GM18520 (cell line): ENCODE measurements around the gene GPR61.
A peak's percentile ranks its signal among the peaks of the same experiment; 100 is the strongest.

ENCODE experiments used
- ATAC-seq: cut with Tn5 transposase; IDR thresholded peaks from one replicate; pipeline ENCODE4 v1.9.1; 2021; ENCODE audit not compliant: unreplicated experiment

GPR61 gene

DNA sequence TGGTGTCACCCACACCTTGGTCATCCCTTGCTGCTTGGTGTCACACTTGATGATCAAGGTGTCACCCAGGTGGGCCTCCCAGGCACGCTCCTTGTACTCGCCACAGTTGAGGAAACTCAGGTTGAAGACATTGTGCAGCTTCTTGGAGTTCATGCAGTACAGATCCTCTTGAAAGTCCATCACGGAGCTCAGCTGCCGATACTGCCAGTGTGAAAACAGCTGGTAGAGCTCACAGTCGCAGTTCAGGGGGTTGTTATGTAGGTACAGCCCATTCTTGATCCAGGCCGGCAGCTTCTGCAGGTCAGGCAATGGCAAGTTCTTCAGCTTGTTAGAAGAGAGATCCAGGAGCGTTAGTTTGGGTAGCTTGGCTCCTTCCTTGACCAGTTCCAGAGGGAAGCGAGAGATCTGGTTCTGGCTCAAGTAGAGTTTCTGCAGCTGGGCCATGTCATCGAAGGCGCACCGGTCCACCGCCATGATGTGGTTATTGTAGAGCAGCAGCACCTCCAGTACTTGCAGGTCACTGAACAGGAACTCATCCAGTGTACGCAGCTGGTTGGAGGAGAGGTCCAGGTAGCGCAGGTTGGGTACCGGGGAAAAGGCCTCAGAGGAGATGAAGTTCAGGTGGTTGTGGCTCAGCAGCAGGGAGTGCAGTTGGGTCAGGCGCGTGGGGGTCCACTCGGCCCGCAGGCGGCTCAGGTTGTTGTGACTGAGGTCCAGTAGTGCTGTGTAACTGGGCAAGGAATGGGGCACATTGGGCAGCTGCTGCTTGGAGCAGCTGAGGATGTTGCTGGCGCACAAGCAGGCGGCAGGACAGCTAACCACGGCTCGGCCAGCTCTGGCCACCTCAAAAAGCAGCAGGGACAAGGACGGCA, 31.4 kb upstream of the GPR61 start:
- ATAC-seq, result no peak

DNA sequence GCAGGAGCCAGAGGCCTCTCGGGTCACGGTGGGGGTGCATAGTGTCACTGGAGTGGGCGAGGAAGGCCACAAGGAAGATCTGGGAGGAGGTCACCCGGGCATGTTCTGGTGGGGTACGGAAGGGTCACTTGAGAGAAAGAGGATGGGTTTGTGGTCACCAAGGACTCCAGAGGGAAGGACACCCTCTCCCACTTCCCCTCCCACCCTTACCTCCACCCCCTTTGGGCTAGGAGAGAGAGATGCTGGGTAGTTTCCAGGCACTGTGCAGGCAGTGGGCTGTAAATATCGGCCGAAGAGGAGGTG, 30.8 kb upstream of the GPR61 start:
- ATAC-seq, result no peak

DNA sequence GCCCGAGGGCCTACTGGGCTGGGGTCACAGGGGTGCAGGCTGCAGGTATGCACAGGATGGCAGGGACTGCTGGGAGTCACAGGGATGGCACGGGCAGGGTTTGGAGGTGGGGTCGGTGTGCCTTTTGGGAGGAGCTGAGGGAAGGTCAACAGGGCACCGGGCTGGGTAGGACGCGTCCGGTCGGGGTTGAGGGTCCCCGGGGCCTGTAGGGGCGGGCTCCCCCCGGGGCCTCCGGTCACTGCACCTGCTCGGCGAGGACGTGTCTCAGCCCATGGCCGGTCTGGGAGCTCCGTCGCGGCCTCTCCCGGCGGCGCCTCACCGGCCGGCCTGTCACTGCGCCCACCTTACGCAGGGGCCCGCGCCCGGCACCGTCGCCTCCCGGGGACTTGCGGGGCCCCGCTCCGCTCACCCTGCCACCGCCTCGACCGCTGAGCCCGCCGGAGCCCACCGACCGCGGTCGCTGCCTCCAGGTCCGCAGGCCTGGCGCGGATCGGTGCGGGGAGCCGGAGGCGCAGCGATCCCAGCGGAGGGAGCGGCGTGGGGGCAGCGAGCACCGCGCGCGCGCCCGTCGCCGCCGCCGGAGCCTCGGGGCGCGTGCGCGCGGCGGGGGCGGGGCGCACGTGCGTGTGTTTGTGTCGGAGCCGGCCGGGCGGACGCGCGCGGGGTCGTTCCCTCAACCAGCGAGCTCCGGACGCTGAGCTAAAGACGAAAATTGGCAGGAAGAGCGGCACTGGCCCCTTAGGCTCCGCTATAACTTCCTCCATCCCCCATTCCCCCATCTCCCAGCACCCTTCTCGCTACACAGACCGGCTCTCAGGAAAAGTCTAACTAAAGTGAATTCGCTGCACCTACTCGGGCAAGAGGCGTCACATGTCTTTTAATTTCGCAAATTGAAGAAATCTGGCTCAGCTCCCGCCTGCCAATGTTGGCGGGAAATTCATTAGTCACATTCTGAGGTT, 30.2 kb upstream of the GPR61 start, which contains the start of gene AMIGO1:
AMIGO1 (minus strand) TSS at position 552 of the 959 bp plus-strand sequence. CDS start 815 bp downstream, outside the sequence.
- ATAC-seq, result no peak

DNA sequence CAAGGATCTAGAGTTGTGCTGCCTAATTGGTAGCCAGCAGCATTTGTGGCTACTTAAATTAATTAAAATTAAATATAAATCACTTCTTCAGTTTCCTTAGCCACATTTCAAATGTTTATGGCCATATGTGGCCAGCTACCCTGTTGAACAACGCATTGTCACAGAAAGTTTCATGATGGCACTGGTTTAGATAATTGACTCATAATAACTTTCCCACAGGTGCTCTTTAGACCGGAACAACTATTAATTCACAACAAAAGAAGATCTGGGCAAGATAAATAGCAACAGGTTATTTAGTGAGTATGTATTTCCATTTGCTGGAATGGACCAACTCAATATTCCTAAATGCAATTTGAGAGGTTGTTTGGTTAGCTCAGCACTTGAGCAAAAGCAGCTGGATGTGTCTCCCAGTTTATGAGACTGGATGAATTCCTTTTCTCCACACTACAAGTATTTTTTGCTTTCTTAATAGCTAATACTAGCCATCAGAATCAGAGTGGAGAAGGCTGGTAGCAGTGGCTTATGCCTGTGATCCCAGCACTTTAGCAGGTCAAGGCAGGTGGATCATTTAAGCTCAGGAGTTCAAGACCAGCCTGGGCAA, 26.5 kb upstream of the GPR61 start:
- ATAC-seq, result no peak

DNA sequence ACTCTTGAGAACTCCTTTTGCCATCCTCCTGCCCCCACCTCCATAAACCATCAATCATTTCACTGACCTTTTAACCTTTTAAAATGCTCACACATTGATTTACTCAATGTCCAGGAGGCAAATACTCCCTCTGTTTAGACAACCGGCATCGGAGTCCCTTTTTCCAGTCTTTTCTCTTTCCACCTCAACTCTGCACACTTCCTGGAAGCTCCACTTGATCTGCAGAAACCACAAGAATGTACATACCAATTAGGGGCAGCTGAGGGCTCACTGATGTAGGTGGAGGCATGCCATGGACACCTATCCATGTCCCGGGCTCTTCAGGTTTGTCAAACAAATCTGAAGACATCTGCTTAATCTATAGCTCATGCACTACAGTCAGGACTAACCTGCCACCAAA, 24.8 kb upstream of the GPR61 start:
- ATAC-seq, result no peak

DNA sequence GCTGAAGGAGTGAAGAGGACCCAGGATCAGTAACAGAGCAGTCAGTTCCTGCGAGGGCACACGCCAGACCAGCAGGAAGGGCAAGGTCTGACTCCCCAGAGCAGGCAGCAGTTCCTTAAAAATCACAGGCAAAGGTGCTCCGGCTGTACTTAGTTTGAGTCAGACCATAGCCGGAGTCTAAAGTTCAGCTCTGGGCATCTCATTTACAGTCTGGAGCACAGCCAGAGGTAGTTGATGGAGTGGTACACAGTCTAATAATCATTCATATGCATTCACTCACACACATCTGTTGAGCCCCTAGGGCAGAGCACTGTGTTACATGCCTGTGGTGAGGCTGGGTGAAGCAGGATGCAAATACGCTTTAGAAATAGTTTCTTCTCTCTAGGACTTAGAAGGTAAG, 22.8 kb upstream of the GPR61 start:
- ATAC-seq, result no peak

DNA sequence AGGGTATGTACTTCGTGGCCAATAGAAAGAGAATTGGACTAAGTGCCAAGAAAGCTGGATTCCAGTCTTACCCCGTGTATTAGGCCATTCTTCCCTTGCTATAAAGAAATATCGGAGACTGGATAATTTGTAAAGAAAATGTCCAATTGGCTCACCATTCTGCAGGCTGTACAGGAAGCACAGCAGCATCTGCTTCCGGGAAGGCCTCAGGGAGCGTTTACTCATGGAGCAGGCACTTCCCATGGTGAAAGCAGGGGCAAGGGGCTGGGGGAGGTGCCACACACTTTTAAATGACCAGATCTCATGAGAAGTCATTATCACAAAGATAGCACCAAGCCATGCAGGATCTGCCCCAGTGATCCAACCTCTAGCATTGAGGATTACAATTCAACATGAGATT, 22.3 kb upstream of the GPR61 start:
- no peak for ATAC-seq

DNA sequence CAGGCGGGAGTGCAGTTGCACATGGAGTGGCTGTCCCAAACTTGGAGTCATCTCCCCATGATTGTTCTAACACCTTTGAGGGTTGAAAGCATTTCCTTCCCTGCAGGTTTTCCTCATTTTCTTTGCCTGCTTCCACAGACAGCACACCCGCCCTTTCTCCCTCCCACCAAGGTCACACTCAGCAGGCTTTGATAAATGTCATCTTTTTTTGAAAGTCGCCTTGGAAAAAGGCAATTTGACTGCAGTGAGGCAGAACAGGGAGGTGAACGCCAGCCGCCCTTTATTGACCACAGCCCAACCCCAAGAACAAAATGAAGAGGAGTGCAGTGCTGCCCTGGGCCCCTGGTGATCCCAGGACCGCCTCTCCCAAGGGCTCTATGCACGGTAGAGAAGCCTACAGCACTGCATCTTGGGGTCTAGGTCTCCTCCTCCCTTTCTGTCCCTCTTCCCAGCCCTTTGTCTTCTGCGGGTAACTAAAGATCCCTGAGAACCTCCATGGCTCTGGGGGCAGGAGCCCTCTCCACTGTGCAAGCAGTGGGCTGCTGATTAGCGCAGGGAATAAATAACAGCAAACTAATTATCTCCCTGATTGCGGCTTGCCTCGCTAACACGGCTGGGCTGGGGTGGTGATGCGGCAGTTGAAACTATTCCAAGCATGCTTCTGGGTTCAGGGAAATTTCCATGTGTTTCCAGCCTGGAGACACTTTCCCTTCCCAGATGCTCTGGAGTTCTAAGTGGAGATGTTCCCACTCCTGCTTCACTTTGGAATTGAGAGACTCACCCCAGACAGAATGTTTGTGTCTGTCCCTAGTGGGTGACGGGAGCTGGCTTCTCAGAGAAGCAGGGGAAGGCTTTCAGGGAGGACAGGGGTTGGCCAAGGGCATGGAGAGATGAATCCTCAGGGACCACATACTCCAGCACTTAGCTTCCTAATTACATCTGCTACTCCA, 18.4 kb upstream of the GPR61 start:
- ATAC-seq, result no peak

DNA sequence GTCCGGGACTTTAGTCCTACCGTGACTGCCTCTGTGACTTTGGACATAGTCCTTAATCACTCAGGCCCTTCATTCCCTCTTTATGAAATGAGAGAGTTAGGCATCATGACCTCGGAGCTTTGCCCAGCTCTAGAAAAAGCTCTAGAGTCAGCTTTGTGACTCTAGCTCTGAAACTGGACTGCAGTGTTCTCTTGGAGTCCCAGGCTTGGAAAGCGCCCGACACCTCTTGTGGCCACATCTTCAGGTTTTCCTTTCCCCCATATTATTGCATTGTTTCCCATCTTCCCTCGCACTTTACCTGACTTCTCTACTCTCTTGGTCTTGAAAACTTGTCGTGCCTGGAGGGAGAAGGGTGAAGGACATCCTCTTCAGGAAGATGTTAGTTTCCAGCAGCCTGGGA, 17.6 kb upstream of the GPR61 start:
- ATAC-seq, result no peak

DNA sequence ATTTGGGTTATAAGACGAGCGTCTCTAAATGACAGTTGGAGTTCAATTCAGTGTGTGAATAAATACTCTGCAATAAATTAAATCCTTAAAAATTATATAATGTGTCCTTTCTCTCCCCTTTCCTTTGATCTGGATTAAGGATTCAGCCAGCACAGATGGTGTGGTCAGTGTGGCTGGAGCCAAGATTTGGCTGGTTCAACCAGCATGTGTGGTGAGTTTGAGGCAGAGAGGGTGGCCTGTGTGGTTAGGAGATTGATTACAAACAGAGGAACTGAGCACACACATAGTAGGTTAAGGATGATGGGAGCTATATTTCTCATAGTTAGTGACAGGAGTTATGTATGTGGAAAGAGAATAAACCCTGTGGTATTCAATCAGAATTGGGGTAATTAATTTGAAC, 16.0 kb upstream of the GPR61 start:
- ATAC-seq, result no peak

DNA sequence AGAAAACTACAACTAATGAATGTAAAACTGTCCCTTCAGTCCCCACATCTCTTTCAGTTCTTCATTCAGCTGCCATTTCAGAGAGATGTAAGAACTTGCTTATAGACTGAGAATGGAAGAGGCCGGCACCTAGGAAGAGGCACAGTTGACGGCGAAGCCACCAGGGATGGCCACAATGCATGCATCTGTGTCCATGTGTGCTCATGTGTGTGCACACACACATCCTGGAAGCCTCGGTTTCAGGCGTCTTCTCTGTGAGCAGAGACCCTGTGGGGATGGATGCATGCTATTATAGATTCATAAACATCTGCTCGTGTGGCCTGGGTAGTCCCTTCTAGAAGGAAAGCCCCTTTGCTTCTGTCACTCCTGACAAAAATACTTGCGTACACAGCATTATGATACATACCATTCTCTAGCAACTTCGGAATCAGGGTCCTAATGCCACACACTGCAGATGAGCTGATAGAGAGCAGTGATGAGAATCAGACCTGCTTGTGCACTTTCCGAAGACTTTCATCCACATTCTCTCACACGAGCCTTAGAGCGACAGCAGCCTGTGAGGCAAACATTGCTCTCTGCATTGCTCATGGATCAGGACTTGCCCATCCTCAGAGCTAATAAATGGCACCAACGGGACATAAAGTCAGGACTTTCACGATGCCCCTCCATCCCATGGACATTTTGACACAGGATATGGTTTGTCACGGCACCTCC, 12.4 kb upstream of the GPR61 start:
- ATAC-seq, result peak; percentile 77

DNA sequence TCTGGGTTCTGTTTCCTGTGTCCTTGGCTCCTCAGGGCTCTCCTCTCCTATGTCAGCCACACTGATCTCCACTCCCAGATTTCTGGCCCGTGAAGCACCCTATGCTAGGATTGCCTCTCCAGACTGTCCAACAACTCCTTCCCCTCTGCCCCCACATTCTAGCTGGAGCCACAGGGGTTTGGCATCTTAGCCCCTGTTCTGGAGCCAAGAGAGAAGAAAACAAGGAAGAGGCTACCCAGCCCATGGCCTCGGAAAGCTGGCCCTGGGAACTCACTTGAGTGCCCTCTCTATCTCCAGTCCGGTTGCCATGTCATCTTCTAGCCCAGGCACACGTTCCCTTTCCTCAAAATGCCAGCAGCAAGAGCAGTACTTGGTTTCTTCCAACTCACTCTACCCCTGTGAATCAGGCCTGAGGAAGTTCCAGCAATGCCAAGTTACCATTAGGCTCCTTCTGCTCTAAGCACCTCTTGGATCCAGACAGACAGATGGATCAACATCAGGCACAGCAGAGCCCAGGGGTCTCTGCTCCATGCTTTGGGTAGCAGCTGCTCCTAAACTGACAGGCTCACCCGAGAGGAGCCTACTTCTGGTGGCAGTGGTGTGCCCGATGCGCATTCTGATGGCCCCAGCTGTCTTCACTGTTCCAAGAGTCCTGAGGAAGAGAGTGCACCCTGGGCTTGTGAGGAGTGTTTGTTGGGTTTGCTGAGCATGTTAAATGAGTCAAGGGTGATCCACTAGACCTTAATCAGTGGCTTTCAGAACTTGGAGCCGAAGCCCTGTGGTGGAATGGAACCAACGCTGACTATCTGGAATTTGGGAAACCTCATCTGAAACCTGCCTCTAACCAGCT, 11.6 kb upstream of the GPR61 start:
- ATAC-seq, result no peak

DNA sequence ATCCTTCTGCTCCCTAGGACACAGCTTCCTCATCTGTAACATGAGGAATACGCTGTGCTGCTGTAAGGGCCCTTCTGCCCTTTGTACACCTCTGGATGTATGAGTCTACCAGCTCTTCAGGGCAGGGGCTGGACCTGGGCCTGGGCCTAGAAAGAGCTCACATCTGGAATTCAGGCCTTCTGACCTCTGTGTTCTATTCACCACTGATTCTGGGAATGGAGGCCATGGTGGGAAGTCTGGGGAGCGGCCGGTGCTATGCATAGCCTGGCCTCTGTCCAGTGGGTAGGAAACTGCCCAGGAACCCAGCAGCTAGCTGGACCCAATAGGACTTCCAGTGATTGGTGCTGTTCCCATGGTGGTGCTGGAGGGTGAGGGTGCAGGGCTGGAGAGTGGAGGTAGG, 11.0 kb upstream of the GPR61 start:
- no peak for ATAC-seq

DNA sequence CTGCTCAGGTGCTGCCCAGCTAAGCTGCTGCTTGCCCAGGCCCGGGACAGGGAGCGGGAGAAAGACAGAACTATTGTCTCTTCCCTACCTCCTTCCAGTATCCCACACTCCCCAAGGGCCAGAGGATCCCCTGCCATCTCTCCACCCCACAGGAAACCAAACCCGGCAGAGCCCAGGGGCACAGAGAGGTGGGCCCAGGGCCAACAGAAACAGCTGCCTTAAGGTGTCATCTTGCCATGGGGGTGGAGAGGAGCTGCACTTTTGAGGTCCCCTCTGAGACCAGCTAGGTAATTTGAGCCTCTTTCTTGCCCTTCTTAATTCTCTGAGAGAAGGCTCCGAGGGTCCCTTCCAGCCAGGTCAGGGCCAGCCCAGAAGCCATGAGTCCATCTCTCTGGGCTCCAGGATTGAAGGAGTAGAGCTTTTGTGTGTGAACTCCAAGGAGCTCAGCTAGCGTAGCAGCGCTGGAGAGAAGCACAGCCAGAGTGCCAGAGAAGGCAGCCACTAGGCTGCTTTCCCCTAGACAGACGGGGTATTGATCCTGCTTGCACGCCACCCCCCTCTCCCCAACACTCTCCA, 9.7 kb upstream of the GPR61 start:
- no peak for ATAC-seq

DNA sequence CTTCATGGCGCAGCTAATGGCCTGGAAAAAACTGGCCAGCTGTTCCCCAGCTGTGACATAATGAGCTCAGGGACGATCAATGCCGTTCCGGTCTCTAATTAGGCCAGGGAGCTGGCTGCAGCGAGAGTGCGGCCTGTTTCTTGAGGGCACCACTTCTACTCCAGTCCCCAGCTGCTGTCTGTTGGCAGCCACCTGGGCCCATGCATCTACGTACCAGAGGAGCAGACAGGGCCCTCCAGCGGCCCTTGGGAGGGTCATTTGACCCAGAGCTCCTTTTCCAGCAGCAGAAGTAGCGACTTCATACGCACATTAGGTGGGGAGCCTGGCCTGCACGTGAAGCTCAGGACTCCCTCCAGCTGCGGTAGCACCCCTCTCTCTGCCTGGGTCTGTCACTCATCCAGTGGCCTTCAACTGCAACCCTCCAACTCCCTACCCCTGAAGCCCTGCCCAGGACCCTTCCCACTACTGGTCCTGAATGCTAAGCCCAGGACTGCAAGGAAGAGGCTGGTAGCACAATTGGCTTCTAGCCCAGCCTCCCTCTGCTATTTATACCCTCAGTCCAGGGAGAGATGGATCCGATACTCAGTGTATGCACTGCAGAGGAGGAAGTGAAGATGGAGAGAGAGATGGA, 9.1 kb upstream of the GPR61 start:
- no peak for ATAC-seq

DNA sequence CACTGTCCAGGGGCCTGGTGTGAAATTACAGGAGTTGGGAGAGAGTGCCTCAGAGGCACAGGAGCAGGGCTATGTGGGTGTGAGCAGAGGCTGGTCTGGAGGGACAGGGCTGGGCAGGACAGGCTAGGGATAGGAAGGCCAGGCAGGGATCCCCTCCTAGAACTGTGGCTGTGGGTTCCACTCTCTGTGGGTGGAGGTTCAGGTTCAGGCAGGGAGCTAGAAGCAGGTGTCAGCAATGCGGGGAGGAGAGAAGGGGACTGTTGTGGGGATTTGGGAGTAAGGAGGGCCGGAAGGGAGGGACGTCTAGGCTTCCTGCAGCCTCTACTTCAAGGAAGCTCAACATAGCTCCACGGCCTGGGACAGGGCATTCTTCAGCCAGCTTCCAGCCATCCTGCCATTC, 8.3 kb upstream of the GPR61 start:
- no peak for ATAC-seq

DNA sequence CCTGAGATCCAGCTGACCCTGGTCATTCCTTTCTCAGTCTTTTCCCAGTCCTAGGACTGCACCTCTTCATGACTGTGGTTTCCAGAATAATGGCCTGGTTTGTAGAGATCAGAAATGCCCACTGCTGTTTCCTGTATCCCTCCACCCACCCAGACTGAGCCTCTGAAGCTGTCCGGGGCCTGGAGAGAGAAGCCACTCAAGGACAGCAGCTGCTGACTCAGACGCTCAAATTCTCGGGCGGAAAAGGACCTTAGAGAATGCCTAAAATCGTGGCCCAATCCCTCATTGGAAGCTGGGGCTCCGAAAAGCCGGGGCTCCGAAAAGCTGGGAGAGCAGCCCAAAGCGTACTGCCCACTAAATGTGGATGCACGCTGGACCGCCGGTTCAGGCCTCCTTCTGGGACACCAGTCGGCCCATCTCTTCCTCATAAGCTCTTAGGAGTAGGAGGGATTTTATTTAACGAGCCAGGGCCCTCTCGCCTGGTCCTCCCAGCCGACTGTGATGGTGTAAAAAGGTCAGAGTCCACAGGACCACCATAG, 7.8 kb upstream of the GPR61 start:
- ATAC-seq, result no peak
